Transverse colon (tissue), 4 donors: ENCODE measurements around the gene ARF4.

Experiments used
- POLR2A ChIP-seq: fragments of 450-650 bp; IDR thresholded peaks from one replicate; pipeline ENCODE4 v1.6.1; 2016; ENCODE audit warnings: antibody characterized with exemption, mild to moderate bottlenecking, moderate library complexity
- POLR2AphosphoS5 ChIP-seq, 3 donors: sonication (generic); formaldehyde crosslinking; IDR thresholded peaks; one replicate each; pipeline ENCODE4 v1.6.1; 2016; ENCODE audit warnings: antibody characterized with exemption in 3 of 3
- TF ChIP-seq, protein P1 (sequence below), 5 experiments: fragments of 200-600 bp in 3 of 5; fragments of 450-650 bp in 2 of 5; sonication (generic) in 3 of 5; IDR thresholded peaks; 1 replicate in 2 of 5; 2 replicates in 3 of 5; pipeline ENCODE4 v1.5.1; 2016 to 2017; ENCODE audit warnings: antibody characterized with exemption in 5 of 5, inconsistent platforms in 3 of 5, mild to moderate bottlenecking in 2 of 5, moderate library complexity in 1 of 5

DNA sequence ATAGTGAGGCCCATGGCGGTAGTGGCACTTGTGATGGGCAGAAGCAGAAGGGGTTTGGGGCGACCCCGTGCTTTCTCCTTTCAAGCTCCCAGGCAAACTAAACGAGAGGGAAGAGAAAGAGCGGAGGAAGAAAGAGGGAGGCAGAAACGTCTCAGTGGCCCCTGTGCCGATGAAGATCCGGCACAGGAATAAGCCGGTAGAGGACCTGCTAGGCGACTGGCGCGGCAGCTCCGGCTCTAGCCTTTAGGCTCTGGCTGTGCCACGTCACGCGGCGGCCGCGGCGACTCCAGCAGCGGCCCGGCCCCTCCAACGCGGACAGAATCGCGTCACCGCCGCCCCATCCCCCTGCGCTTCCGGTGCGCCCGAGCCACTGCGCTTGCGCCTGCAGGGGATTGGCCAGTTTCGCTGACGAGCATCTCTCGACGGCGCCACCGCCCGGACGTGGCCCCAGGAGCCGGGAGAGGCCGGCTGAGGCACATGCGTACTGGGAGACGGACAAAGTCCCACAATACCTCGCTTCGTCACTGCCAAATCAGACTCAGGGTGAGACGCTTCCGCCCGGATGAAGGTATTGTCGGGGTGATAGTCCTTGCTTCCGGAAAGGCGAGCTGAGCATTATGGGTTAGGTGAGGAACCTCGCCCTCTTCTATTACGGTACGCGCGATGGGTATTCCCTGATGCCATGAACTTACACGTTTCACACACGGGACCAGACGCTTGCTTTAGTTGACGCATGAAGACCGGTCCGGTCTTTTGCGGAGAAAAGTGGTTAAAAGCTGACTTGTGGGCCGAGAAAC, at the start of gene ARF4:
- TF ChIP-seq, protein P1, sequence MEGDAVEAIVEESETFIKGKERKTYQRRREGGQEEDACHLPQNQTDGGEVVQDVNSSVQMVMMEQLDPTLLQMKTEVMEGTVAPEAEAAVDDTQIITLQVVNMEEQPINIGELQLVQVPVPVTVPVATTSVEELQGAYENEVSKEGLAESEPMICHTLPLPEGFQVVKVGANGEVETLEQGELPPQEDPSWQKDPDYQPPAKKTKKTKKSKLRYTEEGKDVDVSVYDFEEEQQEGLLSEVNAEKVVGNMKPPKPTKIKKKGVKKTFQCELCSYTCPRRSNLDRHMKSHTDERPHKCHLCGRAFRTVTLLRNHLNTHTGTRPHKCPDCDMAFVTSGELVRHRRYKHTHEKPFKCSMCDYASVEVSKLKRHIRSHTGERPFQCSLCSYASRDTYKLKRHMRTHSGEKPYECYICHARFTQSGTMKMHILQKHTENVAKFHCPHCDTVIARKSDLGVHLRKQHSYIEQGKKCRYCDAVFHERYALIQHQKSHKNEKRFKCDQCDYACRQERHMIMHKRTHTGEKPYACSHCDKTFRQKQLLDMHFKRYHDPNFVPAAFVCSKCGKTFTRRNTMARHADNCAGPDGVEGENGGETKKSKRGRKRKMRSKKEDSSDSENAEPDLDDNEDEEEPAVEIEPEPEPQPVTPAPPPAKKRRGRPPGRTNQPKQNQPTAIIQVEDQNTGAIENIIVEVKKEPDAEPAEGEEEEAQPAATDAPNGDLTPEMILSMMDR (IDR thresholded peaks at IDR 0.05): peak in 1 of 5 experiments; percentile 18
- TF ChIP-seq POLR2AphosphoS5 (IDR thresholded peaks at IDR 0.05): peak; percentile 99 to 100 (median 100)
- TF ChIP-seq POLR2A: peak; percentile 100
